Osteocyte (in vitro differentiated cells): ENCODE measurements around the gene GREM1. TPM values are rescaled to one million over a fixed set of nuclear protein-coding genes. Genes with fewer than 3 reads are reported as not detected.
A peak's percentile ranks its signal among the peaks of the same experiment; 100 is the strongest.

ENCODE experiments used
- DNase-seq: peaks from one replicate; pipeline ENCODE4 v3.0.0; 2021; ENCODE audit warnings: mixed read lengths; ENCODE audit not compliant: unreplicated experiment; ENCODE audit errors: extremely low spot score
- H3K27ac Mint-ChIP-seq: one replicate; pipeline ENCODE4 v1.8.0; 2021; ENCODE audit warnings: mild to moderate bottlenecking, mixed read lengths; ENCODE audit not compliant: unreplicated experiment
- H3K27me3 Mint-ChIP-seq: one replicate; pipeline ENCODE4 v1.8.0; 2021; ENCODE audit warnings: mixed read lengths; ENCODE audit not compliant: unreplicated experiment
- H3K36me3 Mint-ChIP-seq: one replicate; pipeline ENCODE4 v1.8.0; 2021; ENCODE audit warnings: mixed read lengths; ENCODE audit not compliant: unreplicated experiment
- H3K4me1 Mint-ChIP-seq: one replicate; pipeline ENCODE4 v1.8.0; 2021; ENCODE audit warnings: mixed read lengths; ENCODE audit not compliant: unreplicated experiment
- H3K4me3 Mint-ChIP-seq: one replicate; pipeline ENCODE4 v1.8.0; 2021; ENCODE audit warnings: mild to moderate bottlenecking, moderate library complexity, mixed read lengths; ENCODE audit not compliant: unreplicated experiment
- H3K9me3 Mint-ChIP-seq: one replicate; pipeline ENCODE4 v1.8.0; 2021; ENCODE audit warnings: mixed read lengths; ENCODE audit not compliant: unreplicated experiment
- CTCF ChIP-seq: fragments of 200-600 bp; sonication (generic); IDR thresholded peaks from 2 replicates; pipeline ENCODE4 v1.5.0; 2021; ENCODE audit warnings: antibody characterized with exemption, mild to moderate bottlenecking, moderate library complexity
- total RNA-seq: library from RNA; stranded (reverse); gene quantifications from 2 replicates; pipeline ENCODE4 v1.2.1, GENCODE V29; 2021

GREM1 gene
- total RNA-seq, 1 donor from 2014 or later: 252 TPM

- DNase-seq: no peak
- H3K27ac Mint-ChIP-seq: no peak overlapping the region
- TF ChIP-seq CTCF: no peak
- no peak overlapping the region for H3K4me3 Mint-ChIP-seq
- H3K4me1 Mint-ChIP-seq: peaks cover 32% of the 10 kb centered on the region
- H3K36me3 Mint-ChIP-seq: peaks cover 38% of the 10 kb centered on the region
- H3K9me3 Mint-ChIP-seq: peaks cover 9% of the 10 kb centered on the region
- no peaks in the 10 kb centered on the region for H3K27me3 Mint-ChIP-seq
Observed at GRCh38 chr15:32735989-32736700, 18.3 kb downstream of the GREM1 start.

- H3K4me1 Mint-ChIP-seq: peaks cover 28% of the 10 kb centered on the region
- H3K27me3 Mint-ChIP-seq: no peaks in the 10 kb centered on the region
- DNase-seq: no peak
- H3K9me3 Mint-ChIP-seq: peaks cover 9% of the 10 kb centered on the region
- TF ChIP-seq CTCF: no peak
- peaks cover 34% of the 10 kb centered on the region for H3K36me3 Mint-ChIP-seq
- H3K4me3 Mint-ChIP-seq: no peak overlapping the region
- H3K27ac Mint-ChIP-seq: no peak overlapping the region
Observed at GRCh38 chr15:32736701-32737061, 18.9 kb downstream of the GREM1 start.

- H3K27me3 Mint-ChIP-seq: no peaks in the 10 kb centered on the region
- H3K36me3 Mint-ChIP-seq: peaks cover 29% of the 10 kb centered on the region
- H3K4me1 Mint-ChIP-seq: peaks cover 23% of the 10 kb centered on the region
- peak overlapping the region; percentile 15 for H3K27ac Mint-ChIP-seq
- no peak for DNase-seq
- peaks cover 13% of the 10 kb centered on the region for H3K9me3 Mint-ChIP-seq
- TF ChIP-seq CTCF: no peak
- no peak overlapping the region for H3K4me3 Mint-ChIP-seq
Observed at GRCh38 chr15:32737304-32737703, 19.5 kb downstream of the GREM1 start.

- no peak for DNase-seq
- H3K27me3 Mint-ChIP-seq: no peaks in the 10 kb centered on the region
- no peak overlapping the region for H3K4me3 Mint-ChIP-seq
- peaks cover 29% of the 10 kb centered on the region for H3K36me3 Mint-ChIP-seq
- H3K27ac Mint-ChIP-seq: peak overlapping the region; percentile 11
- peaks cover 18% of the 10 kb centered on the region for H3K4me1 Mint-ChIP-seq
- TF ChIP-seq CTCF: no peak
- H3K9me3 Mint-ChIP-seq: peaks cover 19% of the 10 kb centered on the region
Observed at GRCh38 chr15:32738666-32739065, 20.9 kb downstream of the GREM1 start.

GRCh38 chr15:32739522-32740063, 21.8 kb downstream of the GREM1 start:
- H3K9me3 Mint-ChIP-seq: peaks cover 19% of the 10 kb centered on the region
- H3K36me3 Mint-ChIP-seq: peaks cover 25% of the 10 kb centered on the region
- TF ChIP-seq CTCF: no peak
- no peak overlapping the region for H3K4me3 Mint-ChIP-seq
- no peaks in the 10 kb centered on the region for H3K27me3 Mint-ChIP-seq
- peaks cover 13% of the 10 kb centered on the region for H3K4me1 Mint-ChIP-seq
- H3K27ac Mint-ChIP-seq: no peak overlapping the region
- DNase-seq: no peak
